WTC11 (cell line): ENCODE measurements around the gene FOXC2. TPM values are rescaled to one million over a fixed set of nuclear protein-coding genes. Genes with fewer than 3 reads are reported as not detected.

Experiments used
- ATAC-seq: fragments of 200-7000 bp; cut with Tn5 transposase; 2 replicates; pipeline ENCODE4 v1.10.0; 2021; ENCODE audit warnings: mild to moderate bottlenecking, moderate library complexity
- CTCF ChIA-PET: fragments of 300-600 bp; sonication (Branson Sonifier 250); formaldehyde crosslinking; loops from one replicate; lab custom pipeline; 2021; ENCODE audit warnings: antibody characterized with exemption; lab: Charles Lee
- POLR2A ChIA-PET: fragments of 350-600 bp; sonication (Branson Sonifier 250); formaldehyde crosslinking; loops from one replicate; lab custom pipeline; 2021; ENCODE audit warnings: antibody characterized with exemption; lab: Charles Lee
- DNase-seq: peaks from one replicate; pipeline ENCODE4 v3.0.0; 2021; ENCODE audit warnings: low spot score
- H3K27ac Mint-ChIP-seq: 2 replicates; pipeline ENCODE4 v1.8.0; 2021; ENCODE audit warnings: mixed read lengths
- H3K27me3 Mint-ChIP-seq: 2 replicates; pipeline ENCODE4 v1.8.0; 2021; ENCODE audit warnings: low read depth, mild to moderate bottlenecking, moderate library complexity, mixed read lengths
- H3K36me3 Mint-ChIP-seq: 2 replicates; pipeline ENCODE4 v1.8.0; 2021; ENCODE audit warnings: mixed read lengths
- H3K4me1 Mint-ChIP-seq: 2 replicates; pipeline ENCODE4 v1.8.0; 2022; ENCODE audit warnings: mixed read lengths
- H3K4me3 Mint-ChIP-seq: 2 replicates; pipeline ENCODE4 v1.8.0; 2021; ENCODE audit warnings: mild to moderate bottlenecking, moderate library complexity, mixed read lengths
- H3K9me3 Mint-ChIP-seq: 2 replicates; pipeline ENCODE4 v1.8.0; 2021; ENCODE audit warnings: mixed read lengths
- ARID4B ChIP-seq: sonication (generic); formaldehyde crosslinking; IDR thresholded peaks from 2 replicates; pipeline ENCODE4 v1.8.0; 2023; ENCODE audit warnings: missing genetic modification reagents, mild to moderate bottlenecking, borderline replicate concordance
- E2F5 ChIP-seq: sonication (generic); formaldehyde crosslinking; IDR thresholded peaks from 2 replicates; pipeline ENCODE4 v1.8.1; 2022; ENCODE audit warnings: mild to moderate bottlenecking, moderate library complexity, missing genetic modification reagents
- ETV6 ChIP-seq: sonication (generic); formaldehyde crosslinking; IDR thresholded peaks from 2 replicates; pipeline ENCODE4 v1.8.1; 2022; ENCODE audit warnings: mild to moderate bottlenecking, missing genetic modification reagents
- FOXJ3 ChIP-seq: sonication (generic); formaldehyde crosslinking; IDR thresholded peaks from 2 replicates; pipeline ENCODE4 v1.9.0; 2021; ENCODE audit warnings: missing genetic modification reagents, mild to moderate bottlenecking, borderline replicate concordance
- FOXK1 ChIP-seq: sonication (generic); formaldehyde crosslinking; IDR thresholded peaks from 2 replicates; pipeline ENCODE4 v1.8.0; 2022; ENCODE audit warnings: mild to moderate bottlenecking, moderate library complexity, missing genetic modification reagents
- HMGA2 ChIP-seq: fragments of 250-450 bp; sonication (Bioruptor Pico); IDR thresholded peaks from 2 replicates; pipeline ENCODE4 v1.4.0; 2021; ENCODE audit warnings: mild to moderate bottlenecking, moderate library complexity
- IRF2 ChIP-seq: sonication (generic); formaldehyde crosslinking; IDR thresholded peaks from 2 replicates; pipeline ENCODE4 v1.8.0; 2022; ENCODE audit warnings: low read depth, missing genetic modification reagents, borderline replicate concordance
- JAZF1 ChIP-seq: fragments of 250-450 bp; sonication (Bioruptor Pico); IDR thresholded peaks from 2 replicates; pipeline ENCODE4 v1.9.0; 2021; ENCODE audit warnings: moderate library complexity, mild to moderate bottlenecking, inconsistent platforms
- JUN ChIP-seq: sonication (generic); formaldehyde crosslinking; IDR thresholded peaks from 2 replicates; pipeline ENCODE4 v1.8.0; 2023; ENCODE audit warnings: mild to moderate bottlenecking, missing genetic modification reagents
- NR2C2 ChIP-seq: sonication (generic); formaldehyde crosslinking; IDR thresholded peaks from 2 replicates; pipeline ENCODE4 v1.8.0; 2022; ENCODE audit warnings: mild to moderate bottlenecking, missing genetic modification reagents
- SMAD3 ChIP-seq: sonication (generic); formaldehyde crosslinking; IDR thresholded peaks from 2 replicates; pipeline ENCODE4 v1.8.0; 2022; ENCODE audit warnings: missing genetic modification reagents, mild to moderate bottlenecking, borderline replicate concordance
- SMAD4 ChIP-seq: sonication (generic); formaldehyde crosslinking; IDR thresholded peaks from 2 replicates; pipeline ENCODE4 v1.8.0; 2022; ENCODE audit warnings: mild to moderate bottlenecking, missing genetic modification reagents
- SOX15 ChIP-seq: fragments of 250-450 bp; sonication (Bioruptor Pico); IDR thresholded peaks from 2 replicates; pipeline ENCODE4 v1.9.0; 2021; ENCODE audit warnings: mild to moderate bottlenecking
- SP1 ChIP-seq: sonication (generic); formaldehyde crosslinking; conservative IDR thresholded peaks from 2 replicates; pipeline ENCODE4 v1.8.1; 2022; ENCODE audit warnings: missing genetic modification reagents
- ZMAT4 ChIP-seq: fragments of 250-450 bp; sonication (Bioruptor Pico); IDR thresholded peaks from 2 replicates; pipeline ENCODE4 v1.9.0; 2021; ENCODE audit warnings: mild to moderate bottlenecking
- ZNF425 ChIP-seq: fragments of 250-450 bp; sonication (Bioruptor Pico); conservative IDR thresholded peaks from 2 replicates; pipeline ENCODE4 v1.9.0; 2021; ENCODE audit warnings: mild to moderate bottlenecking
- ZNF512 ChIP-seq: sonication (generic); formaldehyde crosslinking; IDR thresholded peaks from 2 replicates; pipeline ENCODE4 v1.8.1; 2022; ENCODE audit warnings: missing genetic modification reagents, borderline replicate concordance
- total RNA-seq: library from RNA; stranded (reverse); gene quantifications from 3 replicates; pipeline ENCODE4 v1.2.3, GENCODE V29; 2021
- TF ChIP-seq, protein P1 (sequence below): fragments of 250-450 bp; sonication (Bioruptor Pico); IDR thresholded peaks from 2 replicates; pipeline ENCODE4 v1.8.0; 2021; ENCODE audit warnings: mild to moderate bottlenecking
- TF ChIP-seq, protein P2 (sequence below): sonication (generic); formaldehyde crosslinking; IDR thresholded peaks from 2 replicates; pipeline ENCODE4 v1.8.1; 2023; ENCODE audit warnings: mild to moderate bottlenecking, missing genetic modification reagents, moderate library complexity

Gene FOXC2
- total RNA-seq, 1 experiment from 2014 or later = 0.28 TPM

DNA sequence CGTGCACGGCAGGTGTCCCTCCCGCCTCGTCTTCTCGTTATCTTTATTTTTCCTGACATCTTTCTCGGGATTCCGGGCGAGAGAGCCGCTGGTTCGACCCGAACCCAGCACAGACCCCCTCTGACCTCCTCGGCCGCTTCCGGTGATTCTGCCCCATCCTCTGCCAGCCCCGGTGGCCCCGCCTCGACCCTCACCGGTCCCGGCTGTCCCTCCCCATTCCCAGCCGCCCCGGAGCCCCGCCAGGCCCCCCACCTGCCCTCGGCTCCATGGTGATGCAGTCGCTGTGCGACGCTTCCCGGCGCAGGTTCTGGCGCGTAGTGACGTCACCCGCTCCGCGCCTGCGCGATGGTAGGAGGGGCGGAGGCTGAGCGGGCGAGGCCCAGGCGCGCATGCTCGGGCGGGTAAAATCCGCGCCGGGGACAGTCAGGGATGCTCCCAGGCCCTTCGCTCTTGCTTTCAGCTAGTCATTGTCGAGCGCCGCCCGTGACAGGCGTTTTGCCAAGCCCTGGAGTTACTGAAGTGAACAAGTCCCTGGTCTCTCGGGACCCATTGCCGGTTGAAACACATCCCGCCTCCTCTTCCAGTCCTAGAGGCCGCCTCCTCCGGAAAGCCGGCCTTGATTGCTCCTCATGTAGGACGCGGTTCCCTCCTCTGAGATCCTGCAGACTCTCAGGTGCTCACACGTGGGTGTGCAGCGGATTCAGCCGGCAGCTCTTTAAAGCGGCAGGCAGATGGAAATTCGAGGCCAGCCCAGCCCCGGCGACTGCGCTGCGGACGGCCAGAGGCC lies 11.5 kb upstream of the FOXC2 start, which contains the start of gene MTHFSD (continued):
- TF ChIP-seq ZMAT4 (CRISPR knock-in tag) = no peak

DNA sequence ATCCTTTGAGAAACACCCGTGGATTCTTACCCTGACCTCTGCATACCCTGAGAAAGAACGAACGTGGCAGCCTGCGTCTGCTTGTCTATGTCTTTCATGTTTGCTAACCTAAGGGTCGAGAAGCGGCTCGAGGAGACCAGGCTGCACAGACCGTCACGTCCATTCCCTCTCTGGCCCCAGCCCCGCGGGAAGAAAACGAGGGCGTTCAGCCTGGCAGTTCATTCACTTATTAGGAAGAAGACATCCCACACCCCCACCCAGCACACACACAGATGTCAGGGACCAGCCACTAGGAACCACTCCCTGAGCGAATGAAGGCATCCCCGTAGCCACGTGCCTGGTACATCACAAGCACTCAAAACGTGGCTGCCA lies 10.9 kb upstream of the FOXC2 start:
- Mint-ChIP-seq H3K36me3 (no peaks in the 10 kb centered on the region), H3K9me3 (no peaks in the 10 kb centered on the region), H3K4me1 (peaks cover 9% of the 10 kb centered on the region; the same call in 1 of the 2 replicates), H3K27ac (peak overlapping the region; percentile 57; the same call in 1 of the 2 replicates), H3K27me3 (no peaks in the 10 kb centered on the region; the same call in 1 of the 2 replicates), H3K4me3 (peak overlapping the region; percentile 94)
- CTCF ChIA-PET = interaction anchor here (0.6 to 1.0 kb wide), 2 partner anchors 38 to 521 kb away, joined by 3 to 4 read pairs; no protein-coding TSS in a partner anchor
- no peak for ATAC-seq
- no peak for DNase-seq
- TF ChIP-seq ZNF512 (CRISPR knock-in tag) (no peak), FOXJ3 (CRISPR knock-in tag) (no peak), E2F5 (CRISPR knock-in tag) (no peak), SP1 (CRISPR knock-in tag) (no peak), IRF2 (no peak), HMGA2 (CRISPR knock-in tag) (no peak), JUN (CRISPR knock-in tag) (no peak), ETV6 (CRISPR knock-in tag) (no peak), SOX15 (CRISPR knock-in tag) (no peak), FOXK1 (CRISPR knock-in tag) (no peak)
- TF ChIP-seq, protein P1, sequence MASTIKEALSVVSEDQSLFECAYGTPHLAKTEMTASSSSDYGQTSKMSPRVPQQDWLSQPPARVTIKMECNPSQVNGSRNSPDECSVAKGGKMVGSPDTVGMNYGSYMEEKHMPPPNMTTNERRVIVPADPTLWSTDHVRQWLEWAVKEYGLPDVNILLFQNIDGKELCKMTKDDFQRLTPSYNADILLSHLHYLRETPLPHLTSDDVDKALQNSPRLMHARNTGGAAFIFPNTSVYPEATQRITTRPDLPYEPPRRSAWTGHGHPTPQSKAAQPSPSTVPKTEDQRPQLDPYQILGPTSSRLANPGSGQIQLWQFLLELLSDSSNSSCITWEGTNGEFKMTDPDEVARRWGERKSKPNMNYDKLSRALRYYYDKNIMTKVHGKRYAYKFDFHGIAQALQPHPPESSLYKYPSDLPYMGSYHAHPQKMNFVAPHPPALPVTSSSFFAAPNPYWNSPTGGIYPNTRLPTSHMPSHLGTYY (CRISPR knock-in tag) = no peak
- TF ChIP-seq, protein P2, sequence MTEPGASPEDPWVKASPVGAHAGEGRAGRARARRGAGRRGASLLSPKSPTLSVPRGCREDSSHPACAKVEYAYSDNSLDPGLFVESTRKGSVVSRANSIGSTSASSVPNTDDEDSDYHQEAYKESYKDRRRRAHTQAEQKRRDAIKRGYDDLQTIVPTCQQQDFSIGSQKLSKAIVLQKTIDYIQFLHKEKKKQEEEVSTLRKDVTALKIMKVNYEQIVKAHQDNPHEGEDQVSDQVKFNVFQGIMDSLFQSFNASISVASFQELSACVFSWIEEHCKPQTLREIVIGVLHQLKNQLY (CRISPR knock-in tag) = no peak
- POLR2A ChIA-PET = no interaction called here

GRCh38 chr16:86556576-86556975 lies 10.1 kb upstream of the FOXC2 start:
- CTCF ChIA-PET = interaction anchor here (0.7 kb wide), 1 partner anchor 722 kb away, joined by 3 read pairs; no protein-coding TSS in a partner anchor
- no peak overlapping the region; the same call in 1 of the 2 replicates for H3K4me3 Mint-ChIP-seq
- H3K9me3 Mint-ChIP-seq = no peaks in the 10 kb centered on the region
- no peak overlapping the region for H3K27ac Mint-ChIP-seq
- no peak for DNase-seq
- no peaks in the 10 kb centered on the region for H3K36me3 Mint-ChIP-seq
- peaks cover under 1% of the 10 kb centered on the region; the same call in 1 of the 2 replicates for H3K27me3 Mint-ChIP-seq
- POLR2A ChIA-PET = no interaction called here
- peaks cover 9% of the 10 kb centered on the region; the same call in 1 of the 2 replicates for H3K4me1 Mint-ChIP-seq
- ATAC-seq = no peak
- TF ChIP-seq SMAD4 (CRISPR knock-in tag) (no peak), SMAD3 (no peak), NR2C2 (CRISPR knock-in tag) (no peak), IRF2 (no peak), JAZF1 (CRISPR knock-in tag) (no peak), ZNF425 (CRISPR knock-in tag) (no peak), ARID4B (no peak)
